Measurements from ENCODE around the gene KIAA0586.

Gene KIAA0586

DNA sequence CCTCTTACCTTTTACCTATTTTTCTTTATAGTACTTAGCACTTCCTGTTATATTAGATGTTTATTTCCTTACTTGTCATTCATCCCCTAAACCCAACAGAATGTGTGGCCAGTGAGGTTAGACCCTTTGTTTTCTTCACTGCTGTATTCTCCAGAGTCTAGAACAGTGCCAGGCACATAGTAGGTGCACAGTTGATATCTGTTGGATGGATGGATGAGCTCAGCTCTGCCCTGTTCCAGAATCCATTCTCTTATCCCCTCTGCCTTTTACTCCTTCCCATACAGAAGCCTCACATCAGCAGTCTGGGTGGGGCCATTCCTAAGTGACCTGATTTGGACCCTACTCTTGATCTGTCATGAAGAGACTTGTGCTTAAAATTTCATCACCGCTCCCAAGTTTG, 115.7 kb downstream of the KIAA0586 start:
- no peak for DNase-seq (ENCODE audit: low read depth)
- TF ChIP-seq CTCF (conservative IDR thresholded peaks at IDR 0.05; ENCODE audit: low read depth, low read length), result no peak
- H3K4me3 ChIP-seq (ENCODE audit: low read depth, low read length), result no peak overlapping the region

- no peak overlapping the region for H3K4me3 ChIP-seq (ENCODE audit: low read depth, low read length)
- DNase-seq (ENCODE audit: low read depth), result no peak
- no peak for TF ChIP-seq CTCF (conservative IDR thresholded peaks at IDR 0.05; ENCODE audit: low read depth, low read length)
Measured at GRCh38 chr14:58547649-58548048, 120.1 kb downstream of the KIAA0586 start.

DNA sequence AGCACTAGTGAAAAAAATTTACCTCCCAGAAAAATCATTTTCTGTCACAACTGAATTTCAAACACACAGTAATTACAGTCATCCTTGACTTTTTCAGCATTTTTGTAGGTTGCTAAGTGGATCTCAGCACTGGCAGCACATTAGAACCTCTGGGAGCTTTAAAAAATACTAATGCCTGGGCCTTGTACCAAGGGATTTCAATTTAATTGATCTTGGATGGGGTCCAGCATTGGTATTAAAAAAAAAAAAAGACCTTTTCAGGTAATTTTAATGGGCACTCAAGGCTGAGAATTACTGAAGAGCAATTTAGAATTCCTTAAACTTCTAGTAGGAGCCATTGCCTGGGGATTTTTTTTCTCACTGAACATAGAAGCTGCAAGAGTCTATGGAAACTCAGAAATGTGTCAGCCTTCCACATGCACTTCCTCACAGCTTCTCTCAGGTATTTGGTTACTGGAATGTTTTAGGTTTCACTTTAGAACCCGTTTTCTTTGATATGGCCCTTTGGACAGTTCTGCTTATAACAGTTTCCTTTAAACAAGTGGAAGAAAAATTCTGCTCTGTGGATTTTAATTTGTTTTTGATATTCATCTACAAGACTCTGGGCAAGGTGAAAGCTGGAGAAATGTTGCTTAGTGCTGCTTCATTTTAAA, 121.7 kb downstream of the KIAA0586 start:
- peak; percentile 46 for DNase-seq (ENCODE audit: low read depth)
- TF ChIP-seq CTCF (conservative IDR thresholded peaks at IDR 0.05; ENCODE audit: low read depth, low read length), result no peak
- no peak overlapping the region for H3K4me3 ChIP-seq (ENCODE audit: low read depth, low read length)

DNA sequence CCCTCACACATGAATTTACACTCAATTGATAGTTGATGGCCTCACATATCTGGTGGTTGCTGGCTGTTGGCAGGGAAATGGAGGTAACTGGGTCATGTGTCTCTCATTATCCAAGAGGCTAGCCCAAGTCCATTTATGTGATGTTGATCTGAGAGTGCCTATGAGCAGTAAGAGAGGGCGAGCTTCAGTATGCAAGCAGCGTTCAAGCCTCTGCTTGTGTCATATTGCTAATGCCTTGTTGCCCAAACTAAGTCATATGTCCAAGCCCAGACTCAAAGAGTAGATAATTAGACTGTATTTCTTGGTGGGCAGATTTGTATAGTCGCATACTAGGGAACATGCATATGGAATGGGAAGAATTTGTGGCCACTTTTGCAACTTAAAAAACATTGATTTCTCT, 126.4 kb downstream of the KIAA0586 start:
- H3K4me3 ChIP-seq (ENCODE audit: low read depth, low read length), result no peak overlapping the region
- DNase-seq (ENCODE audit: low read depth), result no peak
- TF ChIP-seq CTCF (conservative IDR thresholded peaks at IDR 0.05; ENCODE audit: low read depth, low read length), result no peak

DNA sequence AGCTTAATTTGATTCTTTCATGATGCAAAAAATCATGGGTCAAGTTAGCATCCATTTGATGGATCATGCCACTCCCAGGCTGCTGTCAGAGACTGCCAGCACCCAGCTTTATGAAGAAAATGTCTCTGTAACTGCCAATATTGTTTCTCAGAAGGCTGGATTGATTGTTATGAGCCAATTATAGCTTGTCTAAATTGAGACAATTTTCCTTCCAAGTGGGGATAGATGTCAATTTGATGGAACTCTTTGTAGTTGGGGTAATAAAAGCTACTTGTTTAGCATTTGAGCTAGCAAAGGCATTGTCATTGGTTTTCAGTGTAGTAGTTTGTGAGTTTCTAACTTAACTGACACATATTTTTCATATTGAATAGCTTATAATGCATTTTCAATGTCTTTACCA, 128.1 kb downstream of the KIAA0586 start:
- no peak overlapping the region for H3K4me3 ChIP-seq (ENCODE audit: low read depth, low read length)
- no peak for TF ChIP-seq CTCF (conservative IDR thresholded peaks at IDR 0.05; ENCODE audit: low read depth, low read length)
- no peak for DNase-seq (ENCODE audit: low read depth)

DNA sequence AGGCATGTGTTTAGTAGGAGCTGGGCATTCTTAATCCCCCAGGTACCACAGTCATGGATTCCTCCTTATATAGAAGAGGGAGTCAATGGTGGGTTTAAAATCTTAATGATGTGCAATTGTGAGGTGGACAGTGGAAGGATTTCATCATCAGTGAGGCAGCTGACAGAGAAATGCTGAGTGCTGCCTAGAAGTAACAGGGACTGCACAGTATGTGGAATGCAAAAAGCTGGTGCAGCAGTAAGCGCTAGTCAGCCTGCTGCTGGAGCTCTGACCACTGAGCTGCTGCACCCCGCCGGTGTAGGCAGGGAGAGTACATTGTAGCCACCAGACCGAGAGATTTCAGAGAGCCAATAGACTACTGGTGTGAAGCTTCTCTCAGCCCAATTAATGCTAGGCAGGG, 129.7 kb downstream of the KIAA0586 start:
- DNase-seq (ENCODE audit: low read depth), result peak; percentile 56
- TF ChIP-seq CTCF (conservative IDR thresholded peaks at IDR 0.05; ENCODE audit: low read depth, low read length), result no peak
- H3K4me3 ChIP-seq (ENCODE audit: low read depth, low read length), result no peak overlapping the region

DNA sequence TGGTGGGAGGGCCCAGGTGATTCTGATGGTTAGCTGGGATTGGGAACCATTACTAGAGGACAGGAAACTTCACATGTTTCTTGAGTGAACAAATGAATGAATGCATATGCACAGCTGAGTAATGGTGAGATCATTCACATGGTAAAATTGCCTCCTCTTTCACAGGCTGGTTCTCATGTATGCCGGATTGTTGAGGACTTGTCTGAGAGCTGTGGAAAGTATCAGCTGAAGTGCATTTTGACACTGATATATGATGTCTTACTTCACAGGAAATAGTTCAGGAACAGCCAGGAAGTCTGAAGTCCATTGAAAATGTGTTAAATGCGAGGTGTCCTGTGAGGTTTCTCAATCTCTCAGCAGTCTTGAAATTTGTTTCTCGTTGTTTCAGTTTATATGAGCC, 132.7 kb downstream of the KIAA0586 start:
- no peak overlapping the region for H3K4me3 ChIP-seq (ENCODE audit: low read depth, low read length)
- no peak for TF ChIP-seq CTCF (conservative IDR thresholded peaks at IDR 0.05; ENCODE audit: low read depth, low read length)
- DNase-seq (ENCODE audit: low read depth), result peak; percentile 45

All from choroid plexus epithelial cell (primary cell).